ENCODE data around the gene ITGA11.

Gene ITGA11

GRCh38 chr15:68444336-68444735, 12.4 kb upstream of the ITGA11 start:
- DNase-seq = no peak

- no peak for DNase-seq
Observed at GRCh38 chr15:68442903-68443302, 10.9 kb upstream of the ITGA11 start.

GRCh38 chr15:68442041-68442440, 10.1 kb upstream of the ITGA11 start:
- no peak for DNase-seq

- DNase-seq = no peak
Observed at GRCh38 chr15:68441045-68441743, 9.2 kb upstream of the ITGA11 start.

GRCh38 chr15:68440136-68440535, 8.2 kb upstream of the ITGA11 start:
- DNase-seq = no peak

DNA sequence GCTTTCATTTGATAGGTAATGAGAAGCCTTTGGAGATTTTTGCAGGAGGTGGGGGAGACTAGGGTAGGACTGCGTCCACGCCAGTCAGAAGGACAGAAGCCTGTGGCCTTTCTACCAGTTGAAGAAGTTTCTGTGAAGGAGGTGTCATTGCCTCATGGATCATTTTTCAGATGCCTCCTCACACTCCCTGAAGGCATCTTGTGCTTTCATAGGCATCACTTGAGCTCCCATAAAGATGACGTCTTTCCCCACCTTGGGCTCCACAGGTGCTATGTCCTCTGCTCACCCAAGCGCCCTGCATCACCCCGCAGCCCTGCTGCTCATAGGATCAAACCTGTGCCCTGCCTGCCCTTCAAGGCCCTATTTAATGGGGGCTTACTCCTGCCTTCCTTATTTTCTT, 7.5 kb upstream of the ITGA11 start:
- DNase-seq = no peak

- DNase-seq = no peak
Observed at GRCh38 chr15:68436680-68437079, 4.7 kb upstream of the ITGA11 start.

DNA sequence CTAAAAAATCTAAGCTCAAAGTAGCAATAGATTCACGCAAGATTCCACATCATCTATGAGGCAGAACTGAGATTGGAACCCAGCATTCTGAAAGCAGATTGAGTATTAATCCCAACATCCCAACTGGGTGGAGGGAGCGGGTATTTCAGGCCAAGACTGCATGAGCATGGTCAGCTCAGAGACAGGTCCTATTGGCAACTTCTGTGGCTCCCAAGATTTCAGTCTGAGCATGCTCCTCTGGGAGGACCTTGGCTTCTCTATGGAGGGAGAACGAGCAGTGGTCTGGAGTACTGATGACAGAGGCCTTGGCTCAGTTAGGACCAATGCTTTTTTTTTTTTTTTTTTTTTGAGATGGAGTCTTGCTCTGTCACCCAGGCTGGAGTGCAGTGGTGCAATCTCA, 4.0 kb upstream of the ITGA11 start:
- no peak for DNase-seq

DNA sequence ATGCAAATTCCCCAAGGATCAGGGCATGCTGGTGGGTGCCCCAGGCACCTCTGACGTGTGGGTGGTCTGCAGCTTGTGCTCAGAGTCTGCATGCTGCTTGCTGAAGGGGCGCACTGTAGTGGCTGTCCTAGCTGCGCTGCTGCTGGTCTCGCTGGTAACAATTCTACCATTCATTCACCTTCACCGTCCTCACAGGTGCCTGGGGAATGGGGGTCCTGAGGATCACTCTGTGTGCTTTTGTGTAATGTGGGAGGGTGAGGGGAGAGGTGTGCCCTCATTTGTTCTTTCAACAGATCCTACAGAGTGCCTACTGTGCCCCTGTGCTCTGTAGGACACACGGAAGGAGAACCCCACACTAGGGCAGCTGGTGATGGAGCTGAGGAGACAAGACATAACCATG, 2.1 kb upstream of the ITGA11 start:
- DNase-seq = no peak

DNA sequence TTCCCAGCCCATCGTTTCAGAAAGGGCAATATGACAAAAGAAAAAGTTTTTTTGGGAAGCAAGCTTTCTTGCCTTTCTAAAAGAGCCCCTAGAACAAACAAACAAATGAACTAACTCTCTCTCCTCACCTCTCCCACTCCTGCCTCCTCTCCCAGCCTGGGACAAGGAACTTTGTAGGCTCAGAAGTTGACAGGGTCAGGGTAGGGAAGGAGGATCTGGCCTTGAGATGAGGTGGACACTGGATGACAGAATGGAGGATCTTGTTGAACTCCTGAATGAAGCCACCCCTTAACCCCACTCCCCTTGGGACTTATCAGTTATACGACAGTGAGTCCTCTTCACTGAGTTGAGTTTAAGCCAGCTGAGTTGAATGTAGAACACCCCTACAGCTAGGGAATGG, 1.6 kb upstream of the ITGA11 start:
- no peak for DNase-seq

GRCh38 chr15:68432441-68433064, 590 bp upstream of the ITGA11 start:
- DNase-seq = no peak

DNA sequence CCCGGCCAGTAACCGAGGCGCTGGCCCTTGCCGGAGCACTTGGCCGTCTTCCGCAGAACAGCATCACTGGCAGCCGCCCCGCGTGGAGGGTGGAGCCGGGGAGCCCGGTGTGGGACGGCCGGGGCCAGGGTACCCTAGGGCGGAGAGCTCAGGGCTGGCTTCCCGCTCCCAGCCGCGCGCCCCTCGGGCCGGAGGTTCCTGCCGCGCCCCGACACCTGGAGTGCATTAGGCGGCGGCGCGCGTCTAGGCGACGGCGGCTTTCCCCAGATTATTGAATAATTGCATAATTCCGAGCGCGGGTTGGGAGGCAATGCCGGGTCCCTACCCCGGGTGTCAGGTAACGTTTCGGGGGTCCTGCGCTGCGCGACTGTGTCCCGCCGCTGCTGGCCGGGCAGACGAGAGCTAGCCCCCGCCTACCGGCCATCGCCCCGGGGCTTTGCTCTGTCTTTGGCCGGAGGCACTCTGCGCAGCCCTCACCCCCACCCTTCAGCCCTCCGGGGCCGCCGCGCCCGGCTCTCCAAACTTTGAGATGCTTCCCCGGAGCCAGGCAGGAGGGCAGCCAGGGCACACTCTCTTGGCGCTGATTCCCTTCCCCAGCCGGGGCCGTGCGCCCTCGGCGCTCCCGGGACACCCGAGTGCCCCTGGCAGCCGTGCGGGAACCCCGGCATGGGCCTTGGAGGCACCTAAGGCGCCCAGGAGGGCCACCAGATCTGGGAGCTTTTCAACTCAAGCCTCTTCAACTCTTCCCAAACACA, 749 bp downstream of the ITGA11 start:
- DNase-seq = no peak

DNA sequence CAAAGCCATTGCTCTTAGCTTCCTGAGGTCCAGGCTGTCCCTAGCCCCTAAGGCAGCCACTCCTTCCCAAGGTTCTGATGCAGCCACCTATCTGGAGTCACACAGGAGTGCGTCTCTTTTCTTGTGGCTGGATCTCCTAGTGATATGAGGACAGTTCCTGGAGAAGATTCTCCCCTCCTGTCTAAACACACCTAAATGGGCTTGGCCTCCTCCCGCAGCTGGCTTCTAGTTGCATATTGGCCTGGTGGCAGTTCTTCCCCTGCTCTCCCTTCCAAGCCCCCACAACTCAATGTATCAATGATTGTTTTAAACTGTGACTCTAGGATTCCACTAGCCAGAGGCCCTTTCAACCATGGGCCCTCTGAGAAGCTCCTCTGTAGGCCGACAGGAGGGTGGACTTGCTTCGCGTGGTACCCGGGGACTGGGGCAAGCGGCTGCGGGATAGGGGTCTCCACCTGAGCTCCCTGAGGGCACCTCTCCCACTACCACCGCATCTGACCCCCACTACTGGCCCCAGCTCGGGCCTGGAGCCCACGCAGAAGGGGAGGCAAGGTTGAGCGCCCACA, 1.4 kb downstream of the ITGA11 start:
- no peak for DNase-seq

- no peak for DNase-seq
Observed at GRCh38 chr15:68429691-68430470, 2.1 kb downstream of the ITGA11 start.

DNA sequence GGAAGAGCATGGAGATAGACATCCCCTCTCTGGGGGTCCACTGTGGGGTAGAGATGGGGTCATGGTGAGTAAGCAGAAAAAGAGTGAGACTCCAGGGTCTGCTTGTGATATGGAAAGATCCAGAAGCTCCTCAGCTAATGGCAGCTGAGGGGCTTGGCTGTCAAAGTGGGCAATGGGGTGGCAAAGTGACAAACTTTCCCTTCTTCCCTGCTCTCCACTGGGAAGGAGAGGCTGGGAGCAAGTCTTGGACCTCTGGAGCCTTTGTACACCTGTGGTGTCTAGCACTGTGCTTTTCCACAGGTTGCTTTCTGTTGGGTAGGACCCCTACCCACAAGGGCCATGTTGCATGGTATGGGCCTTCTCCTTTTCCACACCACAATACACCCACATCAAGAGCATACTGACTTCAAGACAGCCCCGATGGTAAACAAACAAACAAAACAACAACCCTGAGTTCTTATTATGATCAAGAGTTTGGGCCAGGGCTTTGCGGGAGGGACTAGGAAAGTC, 3.5 kb downstream of the ITGA11 start:
- no peak for DNase-seq

DNA sequence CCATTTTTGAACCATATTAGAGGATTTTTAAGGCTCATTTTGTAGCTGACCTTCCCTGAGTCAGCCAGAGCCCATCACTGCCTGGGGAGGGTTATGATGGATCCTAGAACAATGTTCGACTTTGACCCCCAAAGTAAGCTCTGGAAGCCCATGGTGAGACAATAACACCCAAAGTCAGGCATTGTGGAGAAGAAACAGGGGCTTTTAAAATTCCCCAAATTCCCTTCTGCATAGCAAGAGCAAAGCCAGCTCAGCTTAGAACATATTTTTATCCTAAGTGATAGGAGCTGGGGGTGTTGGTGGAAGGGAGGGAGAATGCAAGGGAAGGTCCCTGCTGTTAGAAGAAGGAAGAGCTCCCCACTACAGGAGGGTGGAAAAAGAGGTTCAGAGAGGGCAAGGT, 4.0 kb downstream of the ITGA11 start:
- no peak for DNase-seq

- no peak for DNase-seq
Observed at GRCh38 chr15:68427366-68427765, 4.6 kb downstream of the ITGA11 start.

GRCh38 chr15:68426116-68426515, 5.8 kb downstream of the ITGA11 start:
- DNase-seq = no peak

DNA sequence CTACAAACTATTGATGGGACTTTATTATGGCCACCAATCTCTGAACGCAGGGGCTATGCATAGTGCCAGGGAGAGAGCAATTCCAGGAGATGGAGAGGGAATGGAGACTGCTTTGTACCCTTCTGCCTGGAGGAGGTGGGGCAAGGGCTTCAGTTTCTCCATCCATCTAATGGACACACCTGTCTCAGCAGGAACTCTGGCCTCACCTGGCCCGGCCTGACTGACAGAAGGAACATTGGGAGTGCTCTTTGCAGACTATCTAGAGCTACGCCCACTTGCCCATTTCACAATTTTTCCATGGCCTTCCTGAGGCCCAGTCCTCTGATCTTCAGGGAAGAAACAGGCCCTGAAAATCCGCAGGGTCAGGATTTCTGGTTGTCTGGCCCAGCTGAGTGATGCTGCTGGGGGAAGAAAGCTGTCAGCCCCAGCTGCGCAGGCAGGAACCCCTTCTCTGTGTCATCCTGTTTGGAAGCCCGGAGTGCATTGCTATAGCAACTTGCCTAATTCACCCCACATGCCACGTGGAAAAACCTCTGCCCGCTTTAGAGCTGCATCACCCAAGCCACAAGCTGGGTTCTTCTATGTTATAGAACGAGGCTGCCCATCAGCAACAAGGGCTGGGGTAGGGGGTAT, 6.4 kb downstream of the ITGA11 start:
- DNase-seq = no peak

DNA sequence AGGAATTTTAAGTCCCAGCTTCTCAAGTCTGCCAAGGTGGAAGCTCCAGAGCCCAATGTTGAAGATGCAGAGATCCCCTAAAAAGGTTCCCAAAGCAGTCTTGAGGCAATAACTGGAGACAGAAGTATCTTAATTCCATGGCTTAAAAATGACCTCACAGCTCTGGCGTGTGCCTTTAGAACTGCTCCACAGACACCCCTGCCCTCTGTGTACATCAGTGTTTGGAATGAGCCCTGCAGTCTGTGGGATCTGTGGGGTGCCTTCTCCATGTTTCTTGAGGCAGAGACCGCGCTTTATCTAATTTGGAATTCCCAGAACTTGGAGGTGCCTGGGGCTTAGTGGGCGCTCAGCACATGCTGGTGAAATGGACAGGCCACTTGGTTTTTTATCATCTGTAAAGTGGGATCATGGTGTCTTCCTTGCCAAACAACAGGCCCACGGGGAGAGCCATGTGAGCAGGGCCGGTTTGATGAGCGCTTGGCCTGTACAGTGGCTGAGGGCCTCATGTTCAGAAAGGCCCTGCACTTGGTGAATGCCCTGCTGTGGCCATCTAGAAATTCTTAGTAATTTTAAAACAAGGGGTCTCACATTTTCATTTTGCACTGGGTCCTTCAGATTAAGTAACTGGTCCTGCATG, 7.1 kb downstream of the ITGA11 start:
- no peak for DNase-seq

GRCh38 chr15:68423359-68424296, 8.3 kb downstream of the ITGA11 start:
- DNase-seq = no peak

All from NCI-H1092 treated with DMSO at 0.1 percent for 48 hours (cell line).